AG08396 (cell line): ENCODE measurements around the gene RDH5.
A peak's percentile ranks its signal among the peaks of the same experiment; 100 is the strongest.

Experiments
- DNase-seq: peaks from one replicate; pipeline ENCODE4 v3.0.0; 2012; ENCODE audit warnings: low spot score, mixed read lengths

RDH5 gene

GRCh38 chr12:55696141-55696540 is 24.1 kb upstream of the RDH5 start:
- no peak for DNase-seq

- DNase-seq: no peak
These were observed 23.3 kb upstream of the RDH5 start for GRCh38 chr12:55696796-55697462.

GRCh38 chr12:55697686-55698085 is 22.5 kb upstream of the RDH5 start:
- no peak for DNase-seq

- no peak for DNase-seq
These were observed 21.8 kb upstream of the RDH5 start for GRCh38 chr12:55698241-55698955.

- no peak for DNase-seq
These were observed 21.2 kb upstream of the RDH5 start for GRCh38 chr12:55698965-55699364.

- no peak for DNase-seq
These were observed 20.6 kb upstream of the RDH5 start for GRCh38 chr12:55699471-55700055.

GRCh38 chr12:55700255-55701018 is 19.8 kb upstream of the RDH5 start:
- DNase-seq: no peak

GRCh38 chr12:55702861-55703260 is 17.3 kb upstream of the RDH5 start:
- no peak for DNase-seq

- DNase-seq: no peak
These were observed 16.9 kb upstream of the RDH5 start for GRCh38 chr12:55703288-55703687.

- DNase-seq: no peak
These were observed 16.1 kb upstream of the RDH5 start for GRCh38 chr12:55703901-55704761.

GRCh38 chr12:55704824-55705718 is 15.1 kb upstream of the RDH5 start:
- DNase-seq: no peak

- DNase-seq: no peak
These were observed 14.3 kb upstream of the RDH5 start for GRCh38 chr12:55705782-55706402.

GRCh38 chr12:55706568-55707218 is 13.5 kb upstream of the RDH5 start:
- DNase-seq: no peak

GRCh38 chr12:55707219-55707671 is 12.9 kb upstream of the RDH5 start:
- no peak for DNase-seq

GRCh38 chr12:55707841-55708694 is 12.1 kb upstream of the RDH5 start, which contains the start of gene ITGA7:
Gene ITGA7, minus strand, starts transcription at chr12:55707904. Its CDS starts 222 bp downstream, at chr12:55707682.
- DNase-seq: peak; percentile 85

- DNase-seq: no peak
These were observed 11.4 kb upstream of the RDH5 start for GRCh38 chr12:55708695-55709233.

GRCh38 chr12:55711786-55712553 is 8.2 kb upstream of the RDH5 start:
- DNase-seq: no peak
